HCT116 (cell line): Measurements from ENCODE around the gene LIG1. TPM values are rescaled to one million over a fixed set of nuclear protein-coding genes. Genes with fewer than 3 reads are reported as not detected.

Experiments used
- ATAC-seq: fragments of 200-7000 bp; cut with Tn5 transposase; 2 replicates; pipeline ENCODE4 v1.9.1; 2020; ENCODE audit warnings: mild to moderate bottlenecking, moderate library complexity
- BruUV-seq: library from RNA; stranded (reverse); fragments of 400-500 nt; replicated peaks from 2 replicates; lab custom pipeline; 2021; lab: Mats Ljungman, UMichigan
- CTCF ChIA-PET: fragments of 300-600 bp; sonication (Branson Sonifier 250); formaldehyde crosslinking; loops from one replicate; lab custom pipeline; 2021; ENCODE audit warnings: antibody characterized with exemption; lab: Charles Lee
- POLR2A ChIA-PET: fragments of 300-600, 350-600 bp; sonication (Branson Sonifier 250); formaldehyde crosslinking; loops from one replicate; lab custom pipeline; 2021; ENCODE audit warnings: antibody characterized with exemption; lab: Charles Lee
- RAD21 ChIA-PET, 2 experiments: fragments of 300-600 bp; sonication (Branson Sonifier 250); formaldehyde crosslinking; loops; one replicate each; lab custom pipeline; 2023; ENCODE audit warnings: low total read pairs in 2 of 2; ENCODE audit not compliant: uncharacterized antibody in 2 of 2, unreplicated experiment in 2 of 2, low non-redundant PET in 1 of 2; lab: Charles Lee
- DNase-seq: peaks from one replicate; pipeline ENCODE4 v3.0.0-alpha.2; 2010; ENCODE audit warnings: low read depth, low spot score
- H2AFZ ChIP-seq: fragments of 200-600 bp; shearing (Covaris generic), sonication (generic); 2 replicates; pipeline ENCODE4 v1.6.1; 2017; ENCODE audit warnings: low read depth, mixed run types, mixed read lengths, antibody characterized with exemption, low read length; ENCODE audit not compliant: poor library complexity, severe bottlenecking
- H3K27ac ChIP-seq: 2 replicates; pipeline ENCODE4 v1.5.1; 2012; ENCODE audit warnings: low read depth, low read length
- H3K27me3 ChIP-seq: fragments of 200-600 bp; sonication (generic); 2 replicates; pipeline ENCODE4 v1.6.1; 2016; ENCODE audit warnings: mixed run types, low read length, mixed read lengths; ENCODE audit not compliant: insufficient read depth
- H3K36me3 ChIP-seq, 2 experiments: fragments of 200-500 bp in 1 of 2; fragments of 200-600 bp in 1 of 2; sonication (Bioruptor generic) in 1 of 2; sonication (generic) in 1 of 2; 2 replicates each; pipeline versions ENCODE4 v1.5.1 to v1.6.1; 2014 to 2016; ENCODE audit warnings: low read length in 2 of 2, inconsistent platforms in 1 of 2, mixed read lengths in 1 of 2, mixed run types in 1 of 2; ENCODE audit not compliant: insufficient read depth in 2 of 2, control insufficient read depth in 1 of 2
- H3K4me1 ChIP-seq, 2 experiments: fragments of 200-600 bp in 1 of 2; sonication (generic) in 1 of 2; 2 replicates each; pipeline versions ENCODE4 v1.5.1 to v1.6.1; 2012 to 2017; ENCODE audit warnings: low read length in 2 of 2, inconsistent platforms in 1 of 2, mild to moderate bottlenecking in 1 of 2, mixed read lengths in 1 of 2, mixed run types in 1 of 2, moderate library complexity in 1 of 2; ENCODE audit not compliant: insufficient read depth in 2 of 2, control insufficient read depth in 1 of 2
- H3K4me2 ChIP-seq: fragments of 200-600 bp; sonication (generic); 2 replicates; pipeline ENCODE4 v1.6.1; 2017; ENCODE audit warnings: mixed run types, low read length, mixed read lengths
- H3K4me3 ChIP-seq, 2 experiments: fragments of 200-600 bp in 1 of 2; sonication (generic) in 1 of 2; replicated peaks in 1 of 2; 2 replicates each; pipeline ENCODE4 v1.5.1; 2011 to 2016; ENCODE audit warnings: low read length in 2 of 2, control low read depth in 1 of 2, low read depth in 1 of 2, mild to moderate bottlenecking in 1 of 2, mixed read lengths in 1 of 2, mixed run types in 1 of 2
- H3K79me2 ChIP-seq: fragments of 200-600 bp; sonication (generic); 2 replicates; pipeline ENCODE4 v1.6.1; 2017; ENCODE audit warnings: mild to moderate bottlenecking, mixed run types, low read length, moderate library complexity, mixed read lengths; ENCODE audit not compliant: insufficient read depth
- H3K9ac ChIP-seq: fragments of 200-600 bp; sonication (generic); 2 replicates; pipeline ENCODE4 v1.6.1; 2016; ENCODE audit warnings: low read length, mixed read lengths
- H3K9me2 ChIP-seq: fragments of 200-600 bp; sonication (generic), shearing (Covaris generic); 2 replicates; pipeline ENCODE4 v1.6.1; 2017; ENCODE audit warnings: mixed run types, mild to moderate bottlenecking, moderate library complexity; ENCODE audit not compliant: insufficient read depth
- H3K9me3 ChIP-seq, 2 experiments: fragments of 200-500 bp in 1 of 2; fragments of 200-600 bp in 1 of 2; sonication (Bioruptor generic) in 1 of 2; sonication (generic) in 1 of 2; 2 replicates each; pipeline ENCODE4 v1.6.1; 2014 to 2017; ENCODE audit warnings: low read length in 2 of 2, mixed read lengths in 2 of 2, inconsistent platforms in 1 of 2, low read depth in 1 of 2, mild to moderate bottlenecking in 1 of 2, mixed run types in 1 of 2, moderate library complexity in 1 of 2; ENCODE audit not compliant: control insufficient read depth in 1 of 2, insufficient read depth in 1 of 2
- H4K20me1 ChIP-seq: fragments of 200-600 bp; sonication (generic), shearing (Covaris generic); 2 replicates; pipeline ENCODE4 v1.6.1; 2017; ENCODE audit warnings: mixed run types, mild to moderate bottlenecking, moderate library complexity; ENCODE audit not compliant: insufficient read depth
- CBX3 ChIP-seq: IDR thresholded peaks from 2 replicates; pipeline ENCODE4 v1.6.1; 2012; ENCODE audit warnings: low read depth
- POLR2A ChIP-seq: IDR thresholded peaks from 2 replicates; pipeline ENCODE4 v1.7.0; 2011; ENCODE audit warnings: borderline replicate concordance; ENCODE audit not compliant: insufficient read depth, insufficient read length; ENCODE audit errors: extremely low read depth
- RAD21 ChIP-seq: IDR thresholded peaks from 2 replicates; pipeline ENCODE4 v1.6.1; 2012; ENCODE audit warnings: low read depth, mild to moderate bottlenecking
- REST ChIP-seq: IDR thresholded peaks from 2 replicates; pipeline ENCODE4 v1.6.1; 2012; ENCODE audit warnings: low read depth
- SRF ChIP-seq: IDR thresholded peaks from 2 replicates; pipeline ENCODE4 v1.6.1; 2012; ENCODE audit warnings: low read depth
- YY1 ChIP-seq: IDR thresholded peaks from 2 replicates; pipeline ENCODE4 v1.6.1; 2011; ENCODE audit warnings: low read length, low read depth, moderate library complexity, mild to moderate bottlenecking; ENCODE audit not compliant: insufficient replicate concordance; ENCODE audit errors: extremely low read depth
- ZFX ChIP-seq: fragments of 450-650 bp; IDR thresholded peaks from 2 replicates; pipeline ENCODE4 v1.6.1; 2017
- intact Hi-C: fragments of 100-400 bp; cut with micrococcal nuclease; formaldehyde crosslinking; loops from 2 replicates; pipeline ENCODE4 v1.10.0; 2022
- total RNA-seq: library from RNA; stranded (reverse); gene quantifications from one replicate; pipeline ENCODE4 v1.2.1, GENCODE V29; 2021; ENCODE audit not compliant: unreplicated experiment
- TF ChIP-seq, protein P1 (sequence below): IDR thresholded peaks from 2 replicates; pipeline ENCODE4 v1.6.1; 2011; ENCODE audit warnings: mild to moderate bottlenecking, low read length, moderate library complexity; ENCODE audit not compliant: insufficient replicate concordance; ENCODE audit errors: extremely low read depth
- TF ChIP-seq, protein P2 (sequence below): IDR thresholded peaks from 2 replicates; pipeline ENCODE4 v1.6.1; 2012

The LIG1 gene
- total RNA-seq, 1 experiment from 2014 or later = 122 TPM

GRCh38 chr19:48103922-48104321, 66.2 kb downstream of the LIG1 start:
- Histone ChIP-seq H4K20me1 (no peaks in the 10 kb centered on the region), H2AFZ (no peak overlapping the region), H3K9me2 (no peaks in the 10 kb centered on the region), H3K79me2 (no peaks in the 10 kb centered on the region), H3K36me3 (no peaks in the 10 kb centered on the region)
- TF ChIP-seq ZFX (no peak), RAD21 (no peak), POLR2A (no peak)
- TF ChIP-seq, all 23 proteins: peak for 0
- Histone ChIP-seq H3K9ac (no peak overlapping the region), H3K4me2 (no peak overlapping the region), H3K27ac (no peak overlapping the region), H3K9me3 (no peaks in the 10 kb centered on the region), H3K4me1 (peaks cover 6 to 18% of the 10 kb centered on the region in 2 experiments; a peak in 3 of 4 replicates), H3K4me3 (no peak overlapping the region), H3K27me3 (no peaks in the 10 kb centered on the region)
- BruUV-seq = no TSS peak
- POLR2A ChIA-PET = no interaction called here
- RAD21 ChIA-PET = interaction anchor here in 1 of 2 experiments (1.5 kb wide), 1 partner anchor 140 kb away, joined by 3 read pairs; no protein-coding TSS in a partner anchor
- CTCF ChIA-PET = no interaction called here
- ATAC-seq (no peak), DNase-seq (no peak)
- intact Hi-C loops = loop anchor here (1.0 kb wide), 1 partner anchor 141 kb away; no protein-coding TSS in a partner anchor

DNA sequence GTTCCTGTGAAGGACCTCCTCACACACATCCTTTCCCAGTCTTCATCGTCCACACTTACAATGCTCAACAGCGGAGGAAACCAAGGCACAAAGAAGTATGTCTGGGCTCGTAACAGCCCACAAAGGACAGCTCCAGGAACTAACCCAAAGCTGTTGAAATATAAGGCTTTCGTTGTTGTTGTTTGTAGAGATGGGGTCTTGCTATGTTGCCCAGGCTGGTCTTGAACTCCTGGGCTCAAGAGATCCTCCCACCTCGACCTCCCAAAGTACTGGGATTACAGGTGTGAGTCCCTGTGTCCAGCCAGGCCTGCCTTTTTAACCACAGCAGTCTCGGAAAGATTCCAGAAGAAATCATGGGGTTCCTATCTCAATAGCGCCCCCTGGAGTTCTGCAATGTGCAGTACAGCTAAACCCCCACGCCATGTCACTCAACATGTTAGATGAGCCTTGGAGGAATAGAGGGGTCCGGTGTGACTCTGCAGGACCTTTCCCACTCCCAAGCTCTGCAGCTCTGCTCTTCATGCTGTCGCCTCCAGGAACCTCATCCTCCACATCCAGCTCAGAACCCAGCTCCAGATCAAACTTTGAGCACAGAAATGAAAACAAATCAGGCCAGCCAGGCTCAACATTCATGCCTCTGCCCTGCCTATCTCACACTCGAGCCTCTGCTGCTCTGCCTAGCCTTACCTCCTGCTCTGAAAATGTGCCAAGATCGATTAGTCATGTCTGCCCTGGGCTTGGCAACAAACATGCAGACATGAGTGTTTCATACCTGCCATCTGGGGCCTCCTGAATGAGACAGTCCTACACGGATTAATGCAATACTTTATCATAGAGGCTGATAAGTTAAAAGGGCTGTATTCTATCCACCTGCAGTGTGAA, 67.0 kb downstream of the LIG1 start:
- H3K4me2 ChIP-seq = peak overlapping the region; percentile 43
- POLR2A ChIA-PET = no interaction called here
- ATAC-seq = peak; percentile 63
- DNase-seq = peak; percentile 75
- H3K9ac ChIP-seq = no peak overlapping the region
- H3K9me3 ChIP-seq = no peaks in the 10 kb centered on the region
- H3K27ac ChIP-seq = no peak overlapping the region
- H4K20me1 ChIP-seq = no peaks in the 10 kb centered on the region
- no peaks in the 10 kb centered on the region for H3K9me2 ChIP-seq
- H3K27me3 ChIP-seq = no peaks in the 10 kb centered on the region
- 0 out of 4 replicates have a peak overlapping the region, but pooled peaks of 1 of the 2 experiments have one; percentile 19 for H3K4me3 ChIP-seq
- peaks cover 4 to 15% of the 10 kb centered on the region in 2 experiments; a peak in 3 of 4 replicates for H3K4me1 ChIP-seq
- H2AFZ ChIP-seq = peak overlapping the region; percentile 85
- no peaks in the 10 kb centered on the region for H3K36me3 ChIP-seq
- CTCF ChIA-PET = interaction anchor here (0.7 to 1.0 kb wide), 2 partner anchors 140 to 141 kb away, joined by 4 to 6 read pairs; no protein-coding TSS in a partner anchor
- RAD21 ChIA-PET = interaction anchor here (0.6 to 1.5 kb wide), 2 partner anchors 140 to 163 kb away, joined by 3 to 7 read pairs; no protein-coding TSS in a partner anchor
- no TSS peak for BruUV-seq
- intact Hi-C loops = loop anchor here (1.0 kb wide), 1 partner anchor 140 kb away; no protein-coding TSS in a partner anchor
- H3K79me2 ChIP-seq = no peaks in the 10 kb centered on the region
- no peak for TF ChIP-seq YY1
- peak; percentile 85 for TF ChIP-seq CBX3
- TF ChIP-seq RAD21 = peak; percentile 87
- TF ChIP-seq, protein P1, sequence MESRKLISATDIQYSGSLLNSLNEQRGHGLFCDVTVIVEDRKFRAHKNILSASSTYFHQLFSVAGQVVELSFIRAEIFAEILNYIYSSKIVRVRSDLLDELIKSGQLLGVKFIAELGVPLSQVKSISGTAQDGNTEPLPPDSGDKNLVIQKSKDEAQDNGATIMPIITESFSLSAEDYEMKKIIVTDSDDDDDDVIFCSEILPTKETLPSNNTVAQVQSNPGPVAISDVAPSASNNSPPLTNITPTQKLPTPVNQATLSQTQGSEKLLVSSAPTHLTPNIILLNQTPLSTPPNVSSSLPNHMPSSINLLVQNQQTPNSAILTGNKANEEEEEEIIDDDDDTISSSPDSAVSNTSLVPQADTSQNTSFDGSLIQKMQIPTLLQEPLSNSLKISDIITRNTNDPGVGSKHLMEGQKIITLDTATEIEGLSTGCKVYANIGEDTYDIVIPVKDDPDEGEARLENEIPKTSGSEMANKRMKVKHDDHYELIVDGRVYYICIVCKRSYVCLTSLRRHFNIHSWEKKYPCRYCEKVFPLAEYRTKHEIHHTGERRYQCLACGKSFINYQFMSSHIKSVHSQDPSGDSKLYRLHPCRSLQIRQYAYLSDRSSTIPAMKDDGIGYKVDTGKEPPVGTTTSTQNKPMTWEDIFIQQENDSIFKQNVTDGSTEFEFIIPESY = no peak
- TF ChIP-seq, protein P2, sequence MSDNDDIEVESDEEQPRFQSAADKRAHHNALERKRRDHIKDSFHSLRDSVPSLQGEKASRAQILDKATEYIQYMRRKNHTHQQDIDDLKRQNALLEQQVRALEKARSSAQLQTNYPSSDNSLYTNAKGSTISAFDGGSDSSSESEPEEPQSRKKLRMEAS = peak; percentile 32; the same call in 1 of the 2 replicates
- TF ChIP-seq SRF = peak; percentile 67; the same call in 1 of the 2 replicates
- no peak for TF ChIP-seq REST
